ENCODE data around the gene PFDN1.

- TF ChIP-seq CTCF (IDR thresholded peaks at IDR 0.05) (no peak), POLR2A (IDR thresholded peaks at IDR 0.05) (no peak)
Measured at GRCh38 chr5:140282266-140282665, 20.6 kb downstream of the PFDN1 start.
